Muscle of back (tissue), 11 donors: ENCODE data around the gene ARMS2. TPM values are rescaled to one million over a fixed set of nuclear protein-coding genes. Genes with fewer than 3 reads are reported as not detected.

Source experiments
- DNase-seq, 3 donors: peaks; one replicate each; pipeline versions ENCODE4 v3.0.0 to v3.0.0-alpha.2; 2013
- polyA plus RNA-seq, 10 donors: library from polyadenylated mRNA; unstranded; fragments of 120-200 nt; gene quantifications; one replicate each; pipeline ENCODE4 v1.2.1, GENCODE V29; 2013; ENCODE audit not compliant: insufficient read length in 10 of 10

ARMS2 gene
- polyA plus RNA-seq, 10 donors, result 0.16 to 0.56 (median 0.35) TPM; not detected in 6

- DNase-seq, result no peak
These were observed 15.4 kb downstream of the ARMS2 start for GRCh38 chr10:122469848-122470247.

- no peak for DNase-seq
These were observed 17.2 kb downstream of the ARMS2 start for GRCh38 chr10:122471531-122472177.

- no peak for DNase-seq
These were observed 18.7 kb downstream of the ARMS2 start for GRCh38 chr10:122473116-122473515.

GRCh38 chr10:122474131-122474818, 19.8 kb downstream of the ARMS2 start:
- peak in 1 of 3 donors; percentile 59 for DNase-seq

GRCh38 chr10:122475100-122475499, 20.6 kb downstream of the ARMS2 start:
- peak in 2 of 3 donors; percentile 68 to 75 for DNase-seq

- DNase-seq, result peak in 1 of 3 donors; percentile 28
These were observed 21.3 kb downstream of the ARMS2 start for GRCh38 chr10:122475591-122476332.

GRCh38 chr10:122476333-122476695, 21.9 kb downstream of the ARMS2 start:
- DNase-seq, result no peak

- DNase-seq, result no peak
These were observed 23.0 kb downstream of the ARMS2 start for GRCh38 chr10:122477436-122477835.

DNA sequence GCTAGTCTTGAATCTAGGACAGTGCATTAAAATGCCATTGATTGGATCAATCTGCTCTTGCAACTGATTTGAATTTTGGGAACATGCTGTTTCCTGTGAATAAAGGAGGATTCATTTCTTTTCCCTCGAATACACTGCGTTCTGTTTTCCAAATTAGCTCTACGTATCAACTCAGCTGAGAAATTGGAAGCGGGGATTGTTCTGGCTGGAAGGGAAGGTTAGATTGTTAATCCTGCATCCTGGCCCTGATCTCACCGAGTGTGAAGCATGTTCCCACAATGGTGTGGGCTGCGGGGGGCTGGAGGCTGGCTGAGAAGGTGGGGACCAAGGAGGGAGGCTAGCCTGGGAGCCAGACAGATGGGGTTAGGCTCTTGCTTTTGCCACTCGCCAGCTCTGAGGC, 24.5 kb downstream of the ARMS2 start:
- DNase-seq, result peak in 1 of 3 donors; percentile 64

DNA sequence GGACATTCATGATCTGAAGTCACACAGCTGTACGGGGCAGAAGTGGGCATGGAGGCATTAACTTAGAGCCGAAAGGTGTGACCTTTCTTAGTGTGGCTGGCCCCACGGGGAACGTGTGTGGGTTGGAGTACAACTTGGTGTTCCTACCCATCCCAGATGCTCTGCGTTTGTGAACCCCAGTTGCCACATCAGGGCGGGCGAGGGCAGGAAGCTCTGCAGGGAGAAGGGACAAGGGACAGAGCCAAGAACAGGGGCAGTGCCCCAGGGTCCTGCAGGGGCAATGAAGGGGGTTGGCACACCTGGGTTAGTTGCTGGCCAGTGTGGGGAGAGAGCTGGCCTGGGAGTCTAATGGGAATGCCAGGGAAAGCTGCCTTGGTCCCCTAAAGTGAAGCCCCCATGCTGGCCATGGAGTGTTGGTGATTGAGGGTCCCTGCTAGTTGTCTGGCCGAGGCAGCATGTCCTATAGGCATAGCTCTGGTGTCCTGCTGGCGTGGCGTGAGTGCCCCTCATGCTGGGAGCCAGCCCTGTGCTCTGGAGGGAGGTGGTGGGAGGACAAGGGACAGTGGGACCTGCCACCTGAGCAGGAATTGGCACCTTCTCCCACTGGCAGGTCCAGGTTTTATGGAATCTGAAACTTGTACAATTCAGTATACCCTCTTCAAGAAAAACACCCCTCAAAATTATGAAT, 25.8 kb downstream of the ARMS2 start:
- no peak for DNase-seq

DNA sequence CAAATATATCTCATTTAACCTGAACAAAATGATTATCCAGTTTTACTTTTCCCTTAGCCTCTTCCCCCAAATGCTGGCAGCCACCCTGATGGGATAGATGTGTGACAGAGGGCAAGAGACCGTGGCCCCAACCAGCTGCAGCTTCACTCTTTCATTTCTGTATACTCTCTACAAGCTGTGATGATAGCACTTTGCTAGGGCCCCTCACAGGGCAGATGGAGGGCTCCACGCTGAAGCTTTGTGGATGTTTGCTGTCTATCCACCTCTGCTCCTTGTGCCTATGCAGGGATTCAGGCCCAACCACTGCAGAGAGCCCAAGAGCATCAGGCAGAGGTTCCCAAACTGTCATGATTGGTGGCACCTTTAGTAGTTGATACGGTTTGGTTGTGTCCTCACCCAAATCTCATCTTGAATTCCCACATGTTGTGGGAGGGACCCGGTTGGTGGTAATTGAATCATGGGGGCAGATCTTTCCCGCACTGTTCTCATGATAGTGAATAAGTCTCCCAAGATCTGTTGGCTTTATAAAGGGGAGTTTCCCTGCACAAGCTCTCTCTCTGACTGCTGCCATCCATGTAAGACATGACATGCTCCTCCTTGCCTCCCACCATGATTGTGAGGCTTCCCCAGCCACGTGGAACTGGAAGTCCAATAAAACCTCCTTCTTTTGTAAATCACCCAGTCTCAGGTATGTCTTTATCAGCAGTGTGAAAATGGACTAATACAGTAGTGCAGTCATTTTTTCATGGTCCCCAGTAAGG, 27.0 kb downstream of the ARMS2 start:
- no peak for DNase-seq

- no peak for DNase-seq
These were observed 30.0 kb downstream of the ARMS2 start for GRCh38 chr10:122484276-122485060.

DNA sequence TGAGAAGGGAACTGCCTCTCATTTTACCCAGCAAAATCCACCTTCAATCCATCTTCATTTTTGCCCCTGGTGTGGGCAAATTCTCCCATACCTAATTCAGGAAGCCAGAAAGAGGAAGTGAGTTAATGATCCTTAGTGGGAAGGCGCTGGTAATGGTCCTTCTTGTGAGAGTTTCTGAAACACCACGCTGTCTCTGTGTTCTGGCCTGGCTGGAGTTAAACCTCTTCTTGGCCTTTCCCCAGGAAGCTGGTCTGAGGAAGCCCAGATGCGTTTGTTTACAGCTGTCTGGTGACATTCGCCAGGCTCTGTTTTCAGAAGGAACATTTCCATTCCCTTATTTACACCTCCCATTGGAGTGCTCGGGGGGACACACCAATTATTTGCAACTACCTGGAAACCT, 31.2 kb downstream of the ARMS2 start:
- DNase-seq, result peak in 1 of 3 donors; percentile 73

DNA sequence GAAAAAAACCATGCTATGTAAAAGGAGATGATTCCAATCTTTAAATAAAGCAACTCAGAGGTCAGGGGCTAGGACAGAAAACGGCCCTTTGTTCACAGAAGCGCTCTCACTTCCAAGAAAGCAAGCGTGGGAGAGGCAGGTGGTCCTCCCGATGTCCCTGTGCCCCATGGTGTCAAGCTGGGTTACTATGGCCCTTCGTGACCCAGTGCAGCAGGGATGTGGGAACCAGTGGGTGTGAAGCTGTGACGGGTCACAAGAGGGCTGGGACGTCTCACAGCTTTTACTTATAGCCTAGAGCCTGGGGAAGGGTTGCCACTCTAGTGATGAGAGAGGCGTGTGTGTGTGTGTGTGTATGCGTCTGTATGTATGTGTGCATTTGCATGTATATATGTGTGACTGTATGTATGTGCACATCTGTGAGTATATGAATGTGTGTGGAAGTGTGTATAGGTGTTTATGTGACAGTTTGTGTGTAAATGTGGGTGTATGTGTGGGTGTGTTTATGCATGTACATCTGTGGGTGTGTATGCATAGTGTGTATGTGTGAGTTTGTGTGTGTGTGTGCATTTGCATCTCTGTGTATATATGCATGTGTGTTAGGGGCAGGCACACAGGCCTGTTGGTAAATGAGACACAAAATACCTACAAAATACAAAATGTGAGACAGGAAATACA, 32.1 kb downstream of the ARMS2 start:
- DNase-seq, result no peak

DNA sequence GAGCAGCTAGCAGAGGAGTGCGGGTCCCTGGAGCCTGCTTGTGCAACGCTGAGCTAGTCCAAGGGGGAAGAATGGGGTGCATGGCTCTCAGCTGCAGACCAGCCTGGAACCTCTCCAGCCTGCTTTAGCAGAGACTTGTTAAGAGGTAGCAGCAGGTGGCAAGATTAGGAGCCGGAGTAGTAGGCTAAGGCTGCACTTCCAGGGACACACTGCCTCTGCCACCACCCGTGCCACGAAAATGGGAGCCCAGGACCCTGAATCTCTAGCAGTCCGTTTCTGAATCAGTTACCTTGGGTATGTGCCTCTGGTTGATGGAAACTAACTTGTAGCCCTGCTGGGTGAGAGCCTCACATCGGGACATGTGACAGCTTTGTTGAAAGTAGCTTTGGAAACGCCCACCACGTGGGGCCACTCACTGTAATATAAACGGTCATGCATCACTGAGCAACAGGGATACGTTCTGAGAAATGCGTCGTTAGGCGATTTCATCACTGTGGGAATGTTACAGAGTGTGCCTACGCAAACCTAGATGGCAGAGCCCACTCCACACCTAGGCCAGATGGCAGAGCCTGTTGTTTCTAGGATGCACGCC, 32.8 kb downstream of the ARMS2 start:
- peak in 1 of 3 donors; percentile 39 for DNase-seq

DNA sequence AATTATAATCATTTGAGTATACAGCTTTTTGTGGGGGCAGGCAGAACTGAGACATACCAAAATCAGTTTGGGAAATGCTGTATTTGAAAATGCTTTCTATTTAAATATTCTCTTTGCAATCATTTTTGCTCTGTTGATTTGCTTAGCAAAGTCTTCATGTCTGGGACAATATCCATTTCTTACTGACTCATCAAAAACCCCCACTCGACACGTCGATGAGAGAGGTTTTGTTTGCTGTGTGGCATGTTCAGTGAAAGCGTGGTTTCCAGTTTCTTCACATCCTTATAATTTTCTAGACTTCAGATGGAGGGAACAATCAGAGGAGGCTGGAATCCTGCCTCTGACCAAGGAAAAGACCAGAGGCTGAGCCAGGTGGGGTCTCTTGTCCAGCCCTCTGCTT, 35.8 kb downstream of the ARMS2 start:
- DNase-seq, result no peak

- DNase-seq, result no peak
These were observed 36.6 kb downstream of the ARMS2 start for GRCh38 chr10:122490786-122491680.

DNA sequence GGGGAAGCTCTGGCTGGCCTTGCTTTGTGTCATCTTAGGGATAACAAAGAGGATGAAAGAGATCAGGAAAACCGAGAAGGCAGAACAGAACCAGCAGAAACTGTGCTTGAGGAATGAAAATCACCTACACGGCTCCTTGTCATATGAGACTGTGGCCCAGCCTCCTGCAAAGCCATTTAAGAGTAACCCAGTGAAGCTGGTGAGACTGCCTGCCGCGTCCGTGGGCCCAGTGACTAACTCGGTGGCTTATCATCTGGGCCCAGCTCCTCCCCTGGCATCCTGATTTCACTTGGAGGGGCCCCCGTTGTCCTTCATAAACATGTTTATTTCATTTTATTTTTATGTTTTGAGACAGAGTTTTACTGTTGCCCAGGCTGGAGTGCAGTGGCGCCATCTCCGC, 37.6 kb downstream of the ARMS2 start:
- no peak for DNase-seq
